ENCODE results near the gene HEATR5A.
"Not testable (repeated sequence)": the region's sequence is repeated elsewhere in the genome, so short reads cannot be mapped to it uniquely, and the experiment has no call there.

HEATR5A gene

DNA sequence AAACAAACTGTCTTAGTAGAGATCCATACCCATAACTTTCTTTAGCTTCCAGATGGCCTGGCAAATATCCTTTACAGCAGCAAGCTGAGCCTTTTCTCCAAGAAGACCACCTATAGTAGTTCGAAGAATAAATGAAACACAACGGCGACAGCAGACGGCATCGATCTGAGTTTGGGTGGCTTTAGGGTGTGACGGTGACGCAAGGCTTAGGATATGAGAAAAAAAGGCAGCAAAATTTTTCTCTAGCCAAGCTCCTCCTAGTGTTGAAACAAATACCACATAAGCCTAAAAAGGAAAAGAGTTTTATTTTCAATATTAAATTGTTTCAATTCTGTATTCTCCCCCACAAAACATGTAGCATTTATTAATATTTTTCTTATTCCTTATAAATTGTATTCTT lies 33.3 kb downstream of the HEATR5A start:
- DNase-seq: no peak

DNA sequence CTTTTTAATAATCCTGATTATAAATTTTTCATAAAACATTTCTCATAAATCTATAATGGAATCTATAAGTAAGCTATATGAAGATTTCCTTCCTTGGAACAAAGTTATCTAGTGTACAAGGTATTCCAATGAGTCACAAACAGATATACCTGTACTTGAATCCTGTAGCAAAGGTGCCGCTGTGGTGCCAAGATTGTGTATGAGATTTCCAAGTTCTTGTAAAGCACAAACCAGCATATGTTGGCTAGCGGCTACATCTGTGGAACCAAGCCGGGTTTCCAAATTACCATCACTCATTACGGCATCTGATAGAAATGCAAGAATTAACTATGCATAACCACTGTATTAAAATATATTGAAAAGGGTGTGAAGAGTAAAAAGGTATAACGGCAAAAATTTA lies 34.1 kb downstream of the HEATR5A start:
- DNase-seq: no peak

DNA sequence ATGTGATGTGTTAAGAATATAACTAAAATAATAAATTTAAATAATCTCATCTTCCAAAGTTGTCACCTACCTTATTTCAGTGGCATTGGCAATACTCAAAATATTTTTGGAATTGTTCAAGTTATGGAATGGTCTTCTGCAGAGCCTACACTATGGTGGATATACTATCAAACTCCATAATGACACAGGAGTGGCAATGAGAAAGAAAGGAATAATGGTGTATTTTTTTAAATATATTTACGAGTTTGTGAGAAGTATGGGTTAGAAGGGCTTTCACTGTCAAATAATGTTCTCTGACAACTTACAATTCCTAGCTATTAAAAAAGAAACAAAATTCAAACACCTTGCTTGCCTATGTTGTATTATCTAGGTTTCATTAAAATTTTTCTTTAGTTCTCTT lies 38.1 kb downstream of the HEATR5A start:
- DNase-seq: no peak

DNA sequence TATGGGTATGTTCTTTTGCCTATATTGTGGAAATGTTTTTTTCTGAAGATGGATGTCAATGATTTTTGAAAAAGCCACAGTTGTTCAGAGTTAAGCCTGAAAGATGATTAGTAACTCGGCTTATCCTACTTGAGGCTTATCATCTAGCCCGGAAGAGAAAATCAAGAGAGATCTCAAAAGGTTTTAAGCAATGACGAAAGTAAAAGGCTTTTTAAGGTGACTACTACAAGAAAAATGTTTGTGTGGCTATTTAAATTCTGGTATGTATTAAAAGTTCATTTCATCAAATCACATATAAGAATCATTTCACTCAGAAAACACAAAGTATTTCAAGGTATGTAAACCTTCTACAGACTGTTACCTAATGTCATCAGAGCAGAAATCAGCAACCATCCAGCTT lies 40.2 kb downstream of the HEATR5A start:
- no peak for DNase-seq

DNA sequence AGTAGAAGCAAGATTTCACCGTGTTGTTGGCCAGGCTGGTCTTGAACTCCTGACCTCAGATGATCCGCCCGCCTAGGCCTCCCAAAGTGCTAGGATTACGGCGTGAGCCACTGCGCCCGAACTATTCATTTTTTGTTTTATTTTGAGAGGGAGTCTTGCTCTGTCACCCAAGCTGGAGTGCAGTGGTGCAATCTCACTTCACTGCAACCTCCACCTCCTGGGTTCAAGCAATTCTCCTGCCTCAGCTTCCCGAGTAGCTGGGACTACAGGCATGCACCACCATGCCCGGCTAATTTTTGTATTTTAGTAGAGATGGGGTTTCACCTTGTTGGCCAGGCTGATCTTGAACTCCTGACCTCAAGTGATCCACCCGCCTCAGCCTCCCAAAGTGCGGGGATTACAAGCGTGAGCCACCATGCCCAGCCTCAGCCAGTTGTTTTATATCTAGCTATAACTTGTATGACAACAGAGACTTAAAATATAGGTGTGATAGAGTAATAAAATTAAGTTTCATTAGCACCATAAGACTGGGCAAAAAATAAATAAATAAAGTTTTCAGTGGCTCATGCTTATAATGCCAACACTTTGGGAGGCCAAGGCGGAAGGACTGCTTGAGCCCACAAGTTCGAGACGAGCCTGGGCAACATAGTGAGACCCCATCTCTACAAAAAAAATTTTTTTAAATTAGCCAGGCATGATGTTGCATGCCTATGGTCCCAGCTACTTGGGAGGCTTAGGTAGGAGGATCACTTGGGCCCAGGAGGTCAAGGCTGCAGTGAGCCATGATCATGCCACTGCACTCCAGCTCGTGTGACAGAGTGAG lies 41.0 kb downstream of the HEATR5A start:
- not testable (repeated sequence) for DNase-seq

DNA sequence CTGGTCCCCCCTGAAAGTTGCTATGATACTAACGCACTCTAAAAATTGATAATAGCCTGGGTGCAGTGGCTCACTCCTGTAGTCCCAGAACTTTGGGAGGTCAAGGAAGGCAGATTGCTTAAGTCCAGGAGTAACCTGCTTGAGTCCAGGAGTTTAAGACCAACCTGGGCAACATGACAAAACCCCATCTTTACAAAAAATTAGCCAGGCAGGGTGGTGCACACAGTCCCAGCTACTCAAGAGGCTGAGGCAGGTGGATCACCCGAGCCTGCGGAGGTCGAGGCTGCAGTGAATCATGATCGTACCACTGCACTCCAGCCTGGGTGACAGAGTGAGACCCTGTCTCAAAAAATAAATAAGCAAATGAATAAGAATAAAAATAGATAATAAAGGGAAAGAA lies 42.9 kb downstream of the HEATR5A start:
- DNase-seq: no peak

DNA sequence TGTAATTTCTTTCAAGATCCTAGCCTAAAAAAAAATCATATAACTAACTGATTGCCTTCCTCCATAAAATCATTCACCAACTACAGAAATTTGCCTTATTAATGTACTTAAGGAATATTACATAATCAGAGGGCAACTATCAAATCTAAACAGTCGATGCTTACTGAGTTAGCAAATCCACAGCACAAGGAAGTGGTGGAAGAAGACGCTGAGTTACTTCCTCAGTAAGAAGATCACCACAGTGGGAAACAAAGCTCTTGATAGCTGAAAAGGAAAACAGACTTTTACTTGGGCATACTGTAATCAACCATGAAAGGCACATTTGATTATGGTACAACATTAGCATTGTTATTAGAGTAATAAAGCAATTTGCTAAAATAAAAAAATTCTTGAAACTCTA lies 48.7 kb downstream of the HEATR5A start:
- DNase-seq: no peak

DNA sequence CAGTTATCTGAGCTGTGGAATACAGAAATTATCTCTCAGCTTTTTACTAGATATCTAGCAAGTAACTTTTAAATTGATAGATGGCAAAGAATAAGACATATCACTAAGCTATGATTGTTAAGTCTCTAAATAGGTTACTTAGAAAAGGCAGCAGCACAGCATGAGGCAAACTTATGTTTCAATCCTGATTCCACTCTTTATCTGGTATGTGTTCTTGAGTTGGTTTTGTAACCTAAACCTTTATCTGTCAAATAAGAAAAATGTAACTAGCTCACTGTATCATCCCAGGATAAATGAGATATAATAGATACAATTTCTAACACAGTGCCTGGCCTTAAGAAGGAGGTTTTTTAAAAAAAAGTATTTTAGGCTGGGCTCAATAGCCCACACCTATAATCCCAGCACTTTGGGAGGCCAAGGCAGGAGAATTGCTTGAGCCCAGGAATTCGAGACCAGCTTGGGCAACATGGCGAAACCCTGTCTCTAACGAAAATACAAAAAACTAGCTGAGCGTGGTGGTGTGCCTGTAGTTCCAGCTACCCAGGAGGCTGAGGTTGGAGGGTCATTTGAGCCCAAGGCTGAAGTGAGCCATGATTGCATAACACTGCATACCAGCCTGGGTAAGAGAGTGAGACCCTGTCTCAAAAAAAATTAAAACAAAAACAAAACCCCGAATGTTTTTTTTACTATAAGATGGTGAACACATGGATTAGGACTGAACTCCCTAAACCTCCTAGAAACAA lies 56.8 kb downstream of the HEATR5A start:
- DNase-seq: no peak

DNA sequence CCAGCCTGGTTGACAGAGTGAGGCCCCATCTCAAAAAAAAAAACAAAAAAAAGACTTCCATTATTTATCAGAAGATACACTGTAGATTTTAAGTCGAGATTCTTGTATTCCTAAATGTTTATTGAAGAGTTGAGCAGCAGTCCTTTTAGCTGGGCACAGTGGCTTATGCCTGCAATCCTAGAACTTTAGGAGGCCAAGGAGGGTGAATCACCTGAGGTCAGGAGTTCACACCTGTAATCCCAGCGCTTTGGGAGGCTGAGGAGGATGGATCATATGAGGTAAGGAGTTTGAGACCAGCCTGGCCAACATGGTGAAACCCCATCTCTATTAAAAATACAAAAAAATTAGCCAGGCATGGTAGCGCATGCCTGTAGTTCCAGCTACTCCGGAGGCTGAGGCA lies 57.6 kb downstream of the HEATR5A start:
- no peak for DNase-seq

DNA sequence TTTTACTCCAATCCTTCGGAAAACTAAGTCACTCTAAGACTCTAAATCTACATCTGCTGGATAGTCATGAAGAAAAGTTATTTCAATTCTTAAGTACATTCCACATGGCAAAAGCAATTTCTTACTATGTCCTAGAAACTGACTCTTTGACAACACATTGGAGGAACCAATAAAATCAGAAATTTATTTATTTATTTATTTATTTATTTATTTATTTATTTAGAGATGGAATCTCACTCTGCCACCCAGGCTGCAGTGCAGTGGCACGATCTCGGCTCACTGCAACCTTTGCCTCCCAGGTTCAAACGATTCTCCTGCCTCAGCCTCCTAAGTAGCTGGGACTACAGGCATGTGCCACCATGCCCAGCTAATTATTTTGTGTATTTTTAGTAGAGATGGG lies 58.6 kb downstream of the HEATR5A start:
- not testable (repeated sequence) for DNase-seq

DNA sequence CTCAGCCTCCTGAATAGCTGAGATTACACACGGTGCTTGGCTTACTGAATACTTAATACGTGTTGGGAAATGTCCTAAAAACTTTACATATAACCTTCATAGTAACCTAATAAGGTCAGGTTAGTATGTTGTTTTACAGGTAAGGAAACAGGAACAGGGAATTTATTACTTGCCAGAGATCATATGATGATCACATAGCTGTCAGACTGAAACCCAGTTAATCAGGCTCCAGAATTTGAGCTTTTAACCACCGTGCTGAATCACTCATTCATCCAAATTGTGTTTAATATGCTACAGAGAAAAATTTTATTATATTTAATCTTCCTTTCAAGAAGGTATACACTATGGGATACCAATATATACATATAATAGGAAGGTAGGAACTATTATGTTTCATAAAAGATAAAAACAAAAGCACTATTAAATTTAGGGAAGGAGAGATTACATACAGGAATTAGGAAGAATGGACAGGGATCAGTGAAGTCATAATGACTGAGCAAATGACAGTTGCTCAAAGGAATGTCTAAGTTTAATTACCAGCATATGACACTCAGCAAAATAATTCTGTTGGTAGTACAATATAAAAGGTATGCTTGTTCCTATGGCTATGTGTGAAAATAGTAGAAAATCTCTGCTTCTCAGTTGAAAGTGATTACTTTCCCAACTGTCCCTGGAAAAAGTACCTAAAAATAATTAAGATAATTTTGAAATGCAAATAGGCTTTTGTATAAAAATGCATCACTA lies 59.3 kb downstream of the HEATR5A start:
- peak in 1 of 2 experiments; percentile 56 for DNase-seq

DNA sequence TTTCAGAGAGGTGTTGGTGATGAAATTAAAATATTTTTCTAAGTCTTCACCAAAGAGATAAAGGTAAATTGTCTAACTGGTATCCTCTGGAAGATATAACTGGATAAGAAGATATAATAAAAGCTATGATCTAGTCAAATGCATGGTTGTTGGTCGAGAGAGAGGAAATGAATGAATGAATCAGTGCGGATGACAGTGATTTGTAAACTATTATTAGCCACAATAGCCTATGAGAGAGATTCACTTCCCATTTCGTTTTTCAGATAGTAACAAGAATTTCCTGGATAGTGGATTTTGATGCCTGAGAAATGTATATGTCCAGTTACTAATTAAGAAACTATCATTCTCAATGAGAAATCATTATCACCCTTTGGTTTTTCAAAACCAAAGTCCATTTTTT lies 63.1 kb downstream of the HEATR5A start:
- DNase-seq: no peak

DNA sequence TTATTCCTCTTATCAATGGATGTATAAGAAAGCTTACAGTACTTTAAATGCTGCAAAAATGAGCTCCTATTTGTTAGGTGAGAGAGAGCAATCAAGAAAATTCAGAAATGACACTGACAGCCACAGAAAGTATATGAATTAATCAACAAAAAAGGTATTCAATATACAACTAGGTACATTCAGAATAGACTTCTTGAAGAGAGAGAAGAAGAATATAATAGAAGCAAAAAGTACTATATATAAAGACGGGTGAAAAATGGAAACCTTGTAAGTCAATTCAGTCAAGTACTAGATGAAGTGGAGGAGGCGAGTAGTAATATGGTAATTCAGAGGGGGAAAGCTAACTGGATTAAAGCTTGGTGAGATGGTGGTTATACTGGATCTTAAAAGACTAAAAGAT lies 74.3 kb downstream of the HEATR5A start:
- DNase-seq: no peak

DNA sequence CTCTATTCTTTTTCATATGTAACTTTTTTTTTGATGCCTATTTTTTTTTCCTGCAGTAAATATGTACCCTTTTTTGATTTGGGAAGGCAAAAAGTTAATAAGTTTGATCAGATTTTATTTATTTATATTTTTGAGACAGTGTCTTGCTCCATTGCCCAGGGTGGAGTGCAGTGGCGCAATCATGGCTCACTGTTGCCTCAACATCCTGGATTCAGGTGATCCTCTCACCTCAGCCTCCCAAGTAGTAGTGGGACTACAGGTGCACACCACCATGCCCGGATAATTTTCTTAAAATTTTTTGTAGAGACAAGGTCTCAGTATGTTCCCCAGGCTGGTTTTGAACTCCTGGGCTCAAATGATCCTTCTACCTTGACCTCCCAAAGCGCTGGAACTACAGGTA lies 79.1 kb downstream of the HEATR5A start:
- no peak for DNase-seq

DNA sequence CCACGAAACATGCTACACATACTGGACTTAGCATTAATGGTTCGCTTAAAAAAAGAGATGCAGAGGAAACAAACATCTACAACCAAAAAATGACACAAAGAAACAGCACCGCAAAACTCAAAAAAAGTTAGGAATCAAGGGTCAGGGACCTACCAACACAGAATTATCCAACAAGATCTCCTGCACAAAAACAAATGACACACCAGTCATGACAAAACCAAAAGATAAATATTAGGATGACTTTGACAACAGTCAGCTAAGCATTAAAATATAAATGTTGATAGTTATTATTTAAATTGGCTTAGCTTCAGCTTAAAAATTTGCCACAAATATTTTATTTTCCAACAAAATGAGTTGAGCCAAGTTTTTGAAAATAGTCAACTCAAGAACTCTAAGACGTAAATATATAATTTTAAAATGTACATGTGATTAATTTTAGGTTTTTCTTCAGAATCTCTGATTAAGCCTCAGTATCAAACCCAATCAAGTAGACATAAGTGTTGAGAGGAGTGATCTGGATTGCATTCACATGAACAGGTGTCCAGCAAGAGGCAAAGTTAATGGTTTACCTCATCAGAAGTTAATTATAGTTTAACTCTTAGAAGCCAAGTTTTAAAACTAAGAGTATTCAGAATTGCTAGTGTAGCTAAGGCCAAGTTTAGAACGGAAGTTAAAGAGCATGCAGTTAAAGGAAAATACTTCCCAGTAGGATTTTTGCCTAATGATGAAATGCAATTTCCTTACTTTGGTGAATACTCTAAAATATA lies 79.9 kb downstream of the HEATR5A start:
- DNase-seq: no peak

DNA sequence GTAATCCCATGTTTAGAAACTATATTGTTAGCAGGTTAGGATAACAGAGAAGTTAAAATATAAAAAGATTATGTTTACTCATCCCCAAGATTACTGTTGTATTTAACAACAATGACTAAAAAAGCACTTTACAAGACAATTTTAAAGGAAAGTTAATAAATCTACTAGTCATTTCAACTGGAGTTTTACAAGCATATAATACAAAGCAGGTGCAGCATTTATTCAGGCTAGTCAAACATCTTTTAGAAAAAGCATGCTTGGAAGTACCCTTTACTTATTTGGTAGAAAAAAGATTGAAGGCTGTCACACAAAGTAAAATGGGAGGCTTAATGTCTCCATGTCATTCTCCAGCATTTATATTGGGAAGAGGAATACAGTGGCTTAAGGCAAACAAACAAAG lies 80.6 kb downstream of the HEATR5A start:
- no peak for DNase-seq

DNA sequence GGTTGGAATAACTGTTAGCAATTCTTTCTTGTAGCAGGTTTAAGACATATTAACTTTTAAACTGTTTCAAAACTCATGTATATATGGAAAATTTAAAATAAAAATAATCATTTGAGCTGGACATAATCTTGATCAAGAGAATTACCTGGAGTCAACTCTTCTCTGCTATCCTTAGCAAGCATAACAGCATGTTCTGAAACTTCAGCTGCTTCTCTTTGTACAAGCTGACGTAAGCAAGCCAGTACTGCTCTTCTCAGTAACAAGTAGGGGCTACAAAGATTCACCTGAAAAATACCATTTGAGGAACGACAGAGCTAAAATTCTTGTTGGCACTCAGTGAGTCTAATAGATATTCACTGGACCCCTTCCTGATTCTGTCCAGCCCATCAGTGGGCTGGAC lies 83.0 kb downstream of the HEATR5A start:
- no peak for DNase-seq

DNA sequence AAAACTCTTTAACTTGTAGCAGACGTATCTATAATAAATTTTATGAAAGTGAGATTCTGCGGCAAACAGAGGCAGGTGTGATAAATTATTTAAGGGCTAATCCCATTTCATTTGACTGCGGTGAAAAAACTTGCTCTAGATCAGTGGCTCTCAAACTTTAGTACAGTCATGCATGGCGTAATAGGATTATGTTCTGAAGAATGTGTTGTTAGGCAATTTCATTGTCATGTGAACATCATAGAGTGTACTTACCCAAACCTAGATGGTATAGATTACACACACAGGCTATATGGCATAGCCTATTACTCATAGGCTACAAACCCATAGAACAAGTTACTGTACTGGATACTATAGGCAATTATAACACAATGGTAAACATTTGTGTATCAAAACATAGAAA lies 83.7 kb downstream of the HEATR5A start:
- no peak for DNase-seq

DNA sequence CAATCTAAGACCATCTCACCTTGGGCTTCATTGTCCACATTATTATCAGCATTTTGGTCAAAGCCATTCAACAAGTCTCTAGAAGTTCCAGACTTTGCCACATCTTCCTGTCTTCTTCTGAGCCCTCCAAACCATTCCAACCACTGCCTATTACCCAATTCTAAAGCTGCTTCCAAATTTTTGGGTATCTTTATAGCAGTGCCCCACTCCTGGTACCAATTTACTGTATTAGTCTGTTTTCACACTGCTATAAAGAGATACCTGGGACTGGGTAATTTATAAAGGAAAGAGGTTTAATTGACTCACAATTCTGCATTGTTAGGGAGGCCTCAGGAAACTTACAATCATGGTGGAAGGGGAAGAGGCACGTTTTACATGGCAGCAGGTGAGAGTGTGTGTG lies 89.0 kb downstream of the HEATR5A start:
- DNase-seq: not testable (repeated sequence)

DNA sequence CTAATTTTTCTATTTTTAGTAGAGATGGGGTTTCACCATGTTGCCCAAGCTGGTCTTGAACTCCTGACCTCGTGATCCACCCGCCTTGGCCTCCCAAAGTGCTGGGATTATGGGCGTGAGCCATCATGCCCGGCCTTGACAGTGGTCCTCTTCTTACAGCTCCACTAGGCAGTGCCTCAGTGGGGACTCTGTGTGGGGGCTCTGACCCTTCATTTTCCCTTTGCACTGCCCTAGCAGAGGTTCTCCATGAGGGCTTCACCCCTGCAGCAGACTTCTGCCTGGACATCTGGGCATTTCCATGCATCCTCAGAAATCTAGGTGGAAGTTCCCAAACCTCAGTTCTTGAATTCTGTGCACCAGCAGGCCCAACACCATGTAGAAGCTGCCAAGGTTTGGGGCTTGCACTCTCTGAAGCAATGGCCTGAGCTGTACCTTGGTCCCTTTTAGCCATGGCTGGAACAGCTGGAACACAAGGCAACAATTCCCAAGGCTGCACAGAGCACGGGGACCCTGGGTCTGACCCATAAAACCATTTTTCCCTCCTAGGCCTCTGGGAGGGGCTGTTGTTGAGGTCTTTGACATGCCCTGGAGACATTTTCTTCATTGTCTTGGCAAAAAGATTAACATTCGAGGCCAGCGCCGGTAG lies 90.4 kb downstream of the HEATR5A start:
- DNase-seq: not testable (repeated sequence)

DNA sequence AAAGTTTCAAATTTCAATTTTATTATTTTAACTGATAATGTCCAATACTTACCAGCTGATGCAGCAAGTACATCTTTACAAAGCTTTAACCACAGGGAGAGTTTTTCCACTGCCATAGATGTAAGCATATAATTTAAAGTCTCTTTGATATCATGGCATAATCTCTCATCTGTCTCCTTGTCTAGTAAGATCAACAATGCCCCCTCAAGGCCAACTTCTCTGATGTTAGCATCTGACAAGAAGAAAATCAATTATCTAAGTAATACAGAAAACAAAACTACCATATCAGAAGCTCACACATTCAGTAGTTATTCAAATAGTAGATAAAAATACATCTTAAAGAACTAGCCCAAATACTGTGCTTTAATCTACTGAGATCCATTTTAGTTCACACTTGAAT lies 94.2 kb downstream of the HEATR5A start:
- peak in 1 of 2 experiments; percentile 26 for DNase-seq

DNA sequence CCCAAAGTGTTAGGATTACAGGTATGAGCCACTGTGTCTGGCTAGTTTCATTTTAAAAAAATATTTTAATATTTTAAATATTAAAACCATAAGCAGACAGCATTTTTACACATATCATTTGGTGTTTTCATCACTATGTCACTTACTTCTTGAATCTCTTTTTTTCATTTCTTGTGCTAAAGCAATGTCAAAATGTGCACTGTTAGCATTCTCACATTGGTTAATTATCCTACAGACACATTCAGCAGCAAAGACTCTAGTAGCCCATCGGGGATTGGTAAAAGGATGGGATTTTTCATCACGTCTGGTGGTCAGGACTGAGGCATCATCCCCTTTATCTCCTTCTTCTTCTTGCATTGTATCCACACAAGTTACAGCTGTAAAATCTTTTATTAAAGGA lies 96.9 kb downstream of the HEATR5A start:
- no peak for DNase-seq

All from SW 1271 (cell line).